ENCODE data around the gene TMEM176B.
"Not testable (repeated sequence)": the region's sequence is repeated elsewhere in the genome, so short reads cannot be mapped to it uniquely, and the experiment has no call there.

Gene TMEM176B

GRCh38 chr7:150820578-150821198 is 20.5 kb upstream of the TMEM176B start:
- DNase-seq, result no peak

DNA sequence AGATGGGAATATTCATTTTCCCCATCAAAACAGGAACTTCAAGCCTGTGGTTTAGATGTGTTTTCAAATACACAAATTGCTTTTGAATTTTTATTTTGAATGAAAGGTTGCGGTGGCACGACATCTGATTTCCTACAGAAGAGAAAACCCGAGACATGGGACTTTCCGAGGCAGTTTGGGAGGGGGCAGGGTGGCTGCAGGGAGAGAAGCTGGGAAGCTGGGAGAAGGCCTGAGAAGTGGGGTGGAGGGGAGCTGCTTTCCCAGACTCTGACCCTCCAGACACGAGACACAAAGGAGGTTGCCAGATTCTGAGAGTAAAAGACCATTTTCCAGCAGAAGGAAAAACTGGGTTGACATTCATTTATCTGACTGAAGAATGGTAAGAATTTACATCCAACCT is 20.0 kb upstream of the TMEM176B start:
- DNase-seq, result no peak

DNA sequence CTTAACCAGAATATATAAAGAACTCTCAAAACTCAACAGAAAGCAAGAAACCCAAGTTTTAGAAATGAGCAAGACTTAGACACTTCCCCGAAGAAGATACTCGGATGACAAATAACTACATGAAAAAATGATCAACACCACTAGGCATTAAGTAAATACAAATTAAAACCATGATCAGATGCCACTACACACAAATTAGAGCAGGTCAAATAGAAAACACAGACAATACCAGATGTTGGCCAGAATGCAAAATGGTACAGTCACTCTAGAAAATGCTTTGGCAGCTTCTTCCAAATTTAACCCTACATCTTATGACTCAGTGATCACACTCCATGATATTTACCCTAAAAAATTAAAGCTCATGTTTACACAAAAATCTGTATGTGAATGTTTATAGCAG is 18.8 kb upstream of the TMEM176B start:
- DNase-seq, result no peak

DNA sequence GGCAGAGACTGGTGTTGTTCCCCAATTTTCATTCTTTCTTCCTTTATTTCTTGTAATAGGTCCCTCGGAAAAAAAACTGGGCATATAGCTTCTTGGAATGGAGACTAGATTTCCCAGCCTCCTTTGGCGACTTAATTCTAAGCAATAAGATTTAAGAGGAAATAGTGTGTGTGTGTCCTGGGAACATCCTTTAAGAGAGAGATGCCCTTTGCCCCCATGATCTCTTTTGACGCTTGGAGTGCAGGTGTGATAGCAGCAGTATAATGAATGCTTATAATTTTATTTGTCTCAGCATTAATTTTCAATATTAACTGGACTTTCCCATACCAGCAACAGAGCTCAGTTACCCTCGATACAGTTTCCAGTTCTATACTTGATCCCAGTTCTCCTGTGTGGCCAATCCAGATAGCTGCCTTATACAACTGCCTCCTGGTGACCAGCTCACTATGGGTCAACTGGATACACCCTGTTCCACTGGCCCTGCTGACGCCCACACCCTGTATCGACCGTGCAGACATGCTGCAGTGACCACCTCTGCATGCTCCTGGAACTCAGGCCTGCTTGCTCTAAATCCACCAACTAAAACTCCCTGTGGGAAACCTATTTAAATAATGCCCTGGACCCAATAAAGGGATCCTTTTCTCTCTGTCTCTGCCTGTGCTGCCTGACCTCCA is 14.3 kb upstream of the TMEM176B start:
- no peak for DNase-seq

DNA sequence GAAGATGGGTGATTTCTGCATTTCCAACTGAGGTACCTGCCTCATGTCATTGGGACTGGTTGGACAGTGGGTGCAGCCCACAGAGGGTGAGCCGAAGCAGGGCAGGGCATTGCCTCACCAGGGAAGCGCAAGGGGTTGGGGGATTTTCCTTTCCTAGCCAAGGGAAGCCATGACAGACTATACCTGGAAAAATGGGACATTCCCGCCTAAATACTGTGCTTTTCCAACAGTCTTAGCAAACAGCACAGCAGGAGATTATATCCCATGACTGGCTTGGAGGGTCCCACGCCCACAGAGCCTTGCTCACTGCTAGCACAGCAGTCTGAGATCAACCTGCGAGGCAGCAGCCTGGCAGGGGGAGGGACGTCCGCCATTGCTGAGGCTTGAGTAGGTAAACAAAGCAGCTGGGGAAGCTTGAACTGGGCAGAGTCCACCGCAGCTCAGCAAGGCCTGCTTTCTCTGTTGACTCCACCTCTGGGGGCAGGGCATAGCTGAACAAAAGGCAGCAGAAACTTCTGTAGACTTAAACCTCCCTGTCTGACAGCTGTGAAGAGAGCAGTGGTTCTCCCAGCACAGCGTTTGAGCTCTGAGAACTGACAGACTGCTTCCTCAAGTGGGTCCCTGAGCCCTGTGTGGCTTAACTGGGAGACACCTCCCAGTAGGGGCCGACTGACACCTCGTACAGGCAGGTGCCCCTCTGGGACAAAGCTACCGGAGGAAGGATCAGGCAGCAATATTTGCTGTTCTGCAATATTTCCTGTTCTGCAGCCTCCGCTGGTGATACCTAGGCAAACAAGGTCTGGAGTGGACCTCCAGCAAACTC is 7.7 kb upstream of the TMEM176B start:
- not testable (repeated sequence) for DNase-seq

DNA sequence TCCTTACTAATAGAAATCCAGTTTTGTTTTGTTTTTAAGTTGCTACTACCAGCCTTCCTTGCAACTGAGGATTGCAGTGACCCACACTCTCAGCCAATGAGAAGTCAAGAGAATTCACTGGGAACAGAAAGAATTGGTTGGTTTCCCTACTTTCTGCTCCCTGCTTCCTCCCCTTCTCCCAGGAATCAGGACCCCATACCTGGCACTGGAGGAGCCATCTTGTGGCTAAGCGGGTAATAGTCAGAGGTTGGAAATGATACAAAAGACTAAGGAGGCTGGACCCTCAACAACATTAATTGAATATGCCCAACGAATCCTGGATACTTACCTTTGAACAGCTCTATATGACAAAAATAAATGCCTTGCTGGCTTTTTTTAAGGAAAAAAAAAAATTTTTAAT is 6.7 kb upstream of the TMEM176B start:
- no peak for DNase-seq

- DNase-seq, result no peak
These were observed 6.3 kb upstream of the TMEM176B start for GRCh38 chr7:150806454-150806853.

DNA sequence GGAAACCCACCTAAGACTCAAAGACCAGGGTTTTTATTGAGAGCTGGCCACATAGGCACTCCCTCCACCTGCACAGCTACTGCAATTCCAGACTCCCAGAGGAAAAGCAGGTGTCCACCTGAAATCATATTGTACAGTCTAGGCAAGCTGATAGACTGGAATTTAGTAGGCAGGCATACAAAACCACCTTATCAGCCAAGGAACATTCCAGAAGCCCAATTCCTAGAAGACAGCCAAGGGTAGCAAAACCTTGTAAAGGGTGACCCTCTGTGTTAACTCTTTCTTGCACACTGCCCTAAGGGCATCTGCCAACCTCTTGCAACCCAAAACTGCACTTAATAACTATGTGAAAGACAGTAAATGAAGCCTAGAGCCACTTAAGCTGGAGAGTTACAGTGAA is 5.7 kb upstream of the TMEM176B start:
- no peak for DNase-seq

GRCh38 chr7:150804802-150805201 is 4.6 kb upstream of the TMEM176B start:
- no peak for DNase-seq

DNA sequence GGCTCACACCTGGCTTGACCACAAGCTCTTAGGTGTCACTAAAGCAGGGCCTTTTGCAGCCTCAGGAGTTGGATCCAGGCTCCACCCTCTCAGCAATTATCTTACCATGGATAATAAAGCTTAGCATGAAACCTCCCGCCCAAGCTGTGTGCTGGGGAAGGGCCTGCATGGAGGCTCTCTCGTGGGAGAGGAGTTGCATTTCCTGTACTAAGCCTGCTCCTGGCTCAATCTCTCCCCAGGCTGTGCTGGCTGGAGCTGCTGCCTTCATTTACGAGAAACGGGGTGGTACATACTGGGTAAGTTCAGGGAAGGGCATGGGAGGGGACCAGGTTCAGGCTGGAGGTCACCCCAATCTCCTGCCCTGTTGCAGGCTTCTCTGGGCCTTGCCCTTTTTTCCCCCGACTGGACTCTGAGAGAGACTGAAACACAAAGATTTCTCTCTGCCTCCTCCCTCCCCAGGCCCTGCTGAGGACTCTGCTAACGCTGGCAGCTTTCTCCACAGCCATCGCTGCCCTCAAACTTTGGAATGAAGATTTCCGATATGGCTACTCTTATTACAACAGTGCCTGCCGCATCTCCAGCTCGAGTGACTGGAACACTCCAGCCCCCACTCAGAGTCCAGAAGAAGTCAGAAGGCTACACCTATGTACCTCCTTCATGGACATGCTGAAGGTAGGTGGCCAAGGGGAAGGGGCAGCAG is 3.1 kb upstream of the TMEM176B start:
- DNase-seq, result no peak

GRCh38 chr7:150801946-150802771 is 2.0 kb upstream of the TMEM176B start:
- DNase-seq, result no peak

DNA sequence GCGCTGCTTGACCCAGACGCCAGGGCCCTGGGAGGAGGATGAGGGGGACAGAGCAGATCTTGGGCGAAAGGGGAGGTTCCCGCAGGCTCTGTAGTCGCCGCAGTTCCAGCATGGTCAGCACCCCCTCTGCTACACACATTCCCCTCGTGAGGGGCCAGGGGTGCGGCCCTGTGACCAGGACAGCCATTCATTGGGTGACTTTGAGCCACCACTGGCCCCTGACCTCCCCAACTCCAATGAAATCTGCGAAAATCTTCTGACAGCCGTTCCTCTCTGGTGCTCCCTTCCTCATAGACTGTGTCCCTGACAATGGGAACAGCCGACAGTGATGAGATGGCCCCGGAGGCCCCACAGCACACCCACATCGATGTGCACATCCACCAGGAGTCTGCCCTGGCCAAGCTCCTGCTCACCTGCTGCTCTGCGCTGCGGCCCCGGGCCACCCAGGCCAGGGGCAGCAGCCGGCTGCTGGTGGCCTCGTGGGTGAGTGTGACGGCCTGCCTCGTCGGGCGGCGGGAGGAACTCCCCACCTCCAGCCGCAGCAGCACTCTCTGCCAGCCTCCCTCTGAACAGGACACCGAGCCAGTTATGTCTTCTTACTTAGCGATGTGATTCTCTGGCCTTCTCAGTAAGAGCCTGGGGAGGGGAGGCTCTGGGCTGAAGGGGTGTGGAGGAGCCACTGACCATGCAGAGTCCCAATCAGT is 1.2 kb upstream of the TMEM176B start:
- DNase-seq, result no peak

GRCh38 chr7:150800581-150801241 is 547 bp upstream of the TMEM176B start, which contains the start of gene TMEM176A:
Gene TMEM176A, plus strand, starts transcription at chr7:150800769. Its CDS starts 782 bp downstream, at chr7:150801551.
- DNase-seq, result peak; percentile 12

DNA sequence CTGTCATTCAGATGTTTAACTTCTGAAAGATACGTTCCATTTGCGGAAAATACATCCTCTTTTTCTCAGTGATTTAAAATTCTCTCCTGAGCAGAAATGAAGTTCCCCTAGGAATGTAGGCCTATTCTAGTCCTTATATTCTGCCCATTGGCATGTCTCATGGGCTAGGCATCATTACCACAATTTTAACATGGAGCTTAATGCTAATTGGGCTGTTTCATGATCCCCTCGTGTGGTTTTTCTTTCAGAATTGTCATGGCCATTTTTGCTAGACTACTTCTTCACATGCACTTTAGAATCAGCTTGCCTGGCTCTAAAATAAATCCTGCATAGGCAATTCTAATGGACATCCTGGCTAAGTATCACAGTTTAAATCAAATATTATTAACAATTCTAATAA is 1.0 kb downstream of the TMEM176B start:
- DNase-seq, result no peak

GRCh38 chr7:150797661-150798060 is 2.5 kb downstream of the TMEM176B start:
- DNase-seq, result no peak

- DNase-seq, result no peak
These were observed 6.5 kb downstream of the TMEM176B start for GRCh38 chr7:150793569-150794238.

DNA sequence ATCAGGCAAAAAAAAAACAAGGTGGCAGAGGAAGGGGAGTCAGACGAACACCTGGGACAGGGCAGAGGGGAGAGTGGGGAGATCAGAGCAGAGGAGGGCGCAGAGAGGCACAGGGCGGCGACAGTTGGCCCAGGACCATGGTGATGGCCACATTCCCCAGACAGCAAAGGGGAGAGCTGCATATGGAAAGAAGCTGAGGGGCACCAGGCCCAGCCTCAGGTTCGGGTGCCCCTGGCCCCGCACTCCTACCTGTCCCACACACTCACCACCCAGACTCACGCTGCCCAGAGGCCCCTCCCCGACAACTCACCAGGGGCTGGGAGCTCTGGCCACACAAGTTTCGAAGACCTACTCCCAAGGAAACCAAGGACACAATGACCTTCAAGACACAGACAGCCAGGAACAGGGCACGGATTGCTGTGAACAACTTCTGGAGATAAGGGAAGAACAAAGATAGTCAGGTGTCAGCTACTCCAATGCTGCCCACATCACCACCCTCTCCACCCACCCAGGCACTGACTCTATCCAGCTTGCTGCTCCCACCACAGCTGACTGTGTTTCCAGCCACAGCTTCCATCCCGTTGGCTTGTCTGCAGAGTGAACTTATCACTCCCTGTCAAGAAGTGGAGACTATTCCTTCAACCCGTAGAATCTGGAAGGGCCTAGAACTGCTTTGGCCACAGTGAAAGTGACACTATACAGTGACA is 8.3 kb downstream of the TMEM176B start:
- no peak for DNase-seq

DNA sequence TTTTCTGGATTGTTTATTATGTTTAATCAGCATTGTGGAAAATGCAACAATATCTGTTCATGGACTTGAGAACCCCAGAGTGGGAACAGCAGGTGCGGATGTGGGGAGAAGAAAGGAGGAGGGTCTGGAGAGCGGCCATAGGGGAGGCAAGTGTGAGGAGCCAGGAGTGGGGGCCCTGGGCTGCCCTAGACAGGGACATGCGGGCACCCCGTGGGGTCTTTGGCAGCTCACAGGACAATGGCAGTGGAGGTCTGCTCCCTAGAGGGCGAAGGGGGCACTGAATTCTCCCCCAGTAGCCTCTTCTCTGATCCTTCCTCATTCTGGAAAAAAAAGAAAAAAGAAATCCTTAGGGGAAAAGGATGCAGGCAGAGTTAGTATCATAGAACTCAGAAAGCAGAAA is 8.9 kb downstream of the TMEM176B start:
- no peak for DNase-seq

DNA sequence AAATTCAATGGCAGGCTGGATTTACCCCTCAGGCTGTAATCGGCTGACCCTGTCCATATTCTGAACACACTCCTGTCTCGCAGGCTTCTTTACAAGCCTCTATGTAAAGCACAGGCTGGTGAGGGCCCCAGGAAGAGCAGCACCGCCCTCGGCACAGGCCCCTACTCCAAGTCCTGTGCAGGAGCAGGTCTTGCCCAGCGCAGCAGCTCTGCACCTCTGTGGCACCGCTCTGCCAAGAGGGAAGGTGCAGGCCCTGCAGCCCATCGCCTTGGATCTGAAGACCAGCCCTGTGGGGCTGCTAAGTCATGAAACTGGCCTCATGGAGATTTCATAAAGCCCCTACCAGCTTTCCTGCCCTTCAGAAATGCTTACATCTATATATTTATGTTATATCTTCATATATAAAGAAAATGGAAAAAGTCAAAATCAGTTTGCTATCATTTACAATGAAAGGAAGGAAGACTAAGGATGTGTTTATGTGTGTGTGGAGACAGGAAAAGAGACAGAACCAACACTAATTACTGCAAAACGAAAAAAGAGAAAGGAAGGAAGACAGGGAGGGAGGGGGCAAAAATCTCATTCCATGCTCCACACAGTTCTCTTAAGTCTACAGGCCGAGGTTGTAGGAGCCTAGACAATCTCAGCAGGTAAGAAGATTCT is 9.6 kb downstream of the TMEM176B start:
- no peak for DNase-seq
